SH-SY5Y (cell line): ENCODE measurements around the gene VAT1L.

Experiments
- GATA2 ChIP-seq: IDR thresholded peaks from 2 replicates; pipeline ENCODE4 v1.6.1; 2011; ENCODE audit warnings: mild to moderate bottlenecking, low read depth, low read length
- GATA3 ChIP-seq: IDR thresholded peaks from 2 replicates; pipeline ENCODE4 v1.6.1; 2011; ENCODE audit warnings: low read depth, mild to moderate bottlenecking, low read length, moderate library complexity

DNA sequence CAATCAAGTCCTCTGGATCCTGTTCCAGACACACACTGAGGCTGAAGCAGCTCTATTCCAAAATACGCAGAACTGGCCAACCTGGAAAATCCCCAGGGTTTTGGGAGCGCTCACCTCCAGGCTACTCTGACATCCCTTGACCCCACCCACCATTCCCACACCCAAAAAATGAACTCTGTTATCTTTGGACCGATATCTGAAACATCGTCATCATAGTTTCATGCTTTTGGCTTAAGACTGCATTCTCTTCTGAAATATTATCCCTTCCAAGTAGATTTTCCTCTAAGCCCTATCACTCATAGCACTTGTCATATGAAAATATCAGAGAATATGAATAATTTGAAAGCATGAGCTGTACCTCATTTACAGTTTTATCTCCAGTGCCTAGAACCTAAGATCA is 34.7 kb downstream of the VAT1L start:
- TF ChIP-seq GATA2, result no peak
- TF ChIP-seq GATA3, result no peak
